22Rv1 (cell line): ENCODE results near the gene KRTAP12-3.

Experiments
- H3K27ac ChIP-seq: fragments of 450-650 bp; 2 replicates; pipeline ENCODE4 v1.5.1; 2017
- CTCF ChIP-seq: fragments of 450-650 bp; IDR thresholded peaks from 2 replicates; pipeline ENCODE4 v1.5.1; 2017; ENCODE audit warnings: mild to moderate bottlenecking
- ZFX ChIP-seq: fragments of 450-650 bp; IDR thresholded peaks from 2 replicates; pipeline ENCODE4 v1.6.1; 2017; ENCODE audit warnings: antibody characterized with exemption, borderline replicate concordance

The KRTAP12-3 gene

GRCh38 chr21:44706706-44707581, 49.2 kb downstream of the KRTAP12-3 start:
- no peak for TF ChIP-seq ZFX
- no peak for TF ChIP-seq CTCF
- H3K27ac ChIP-seq, result no peak overlapping the region
